Activated T-helper 1 cell treated with anti-CD3 and anti-CD28 coated beads, Interleukin-2, amount 50 U/mL, for 16 hours (primary cell): ENCODE results near the gene LDLRAD3.

Experiments used
- DNase-seq, 2 donors: peaks; one replicate each; pipeline ENCODE4 v3.0.0-alpha.2; 2020; ENCODE audit warnings: low read depth in 1 of 2, low spot score in 1 of 2

The LDLRAD3 gene

GRCh38 chr11:36264011-36264972 is 320.4 kb downstream of the LDLRAD3 start:
- DNase-seq, result no peak

- no peak for DNase-seq
Measured at GRCh38 chr11:36264973-36265344, 321.1 kb downstream of the LDLRAD3 start.

- peak; percentile 14 to 16 for DNase-seq
Measured at GRCh38 chr11:36265793-36266628, 322.1 kb downstream of the LDLRAD3 start.

GRCh38 chr11:36266767-36267166 is 322.9 kb downstream of the LDLRAD3 start:
- no peak for DNase-seq

- no peak for DNase-seq
Measured at GRCh38 chr11:36268337-36268985, 324.6 kb downstream of the LDLRAD3 start.

GRCh38 chr11:36270701-36271100 is 326.8 kb downstream of the LDLRAD3 start:
- no peak for DNase-seq

GRCh38 chr11:36271794-36272407 is 328.0 kb downstream of the LDLRAD3 start:
- DNase-seq, result no peak

GRCh38 chr11:36273110-36273509 is 329.2 kb downstream of the LDLRAD3 start:
- no peak for DNase-seq

GRCh38 chr11:36274414-36274813 is 330.6 kb downstream of the LDLRAD3 start:
- no peak for DNase-seq

GRCh38 chr11:36278531-36279282 is 334.8 kb downstream of the LDLRAD3 start:
- DNase-seq, result no peak

GRCh38 chr11:36280531-36280930 is 336.7 kb downstream of the LDLRAD3 start:
- DNase-seq, result no peak
